Measurements from ENCODE around the gene MTCL1.

The MTCL1 gene

GRCh38 chr18:8673256-8674209, 31.8 kb upstream of the MTCL1 start:
- no peak for TF ChIP-seq ZNF274 (IDR thresholded peaks at IDR 0.05; ENCODE audit: low read depth, low read length)
- H3K4me3 ChIP-seq (ENCODE audit: low read length), result peak overlapping the region; percentile 6; the same call in 1 of the 2 replicates

- H3K4me3 ChIP-seq (ENCODE audit: low read length), result no peak overlapping the region
- no peak for TF ChIP-seq ZNF274 (IDR thresholded peaks at IDR 0.05; ENCODE audit: low read depth, low read length)
These were observed 30.3 kb upstream of the MTCL1 start for GRCh38 chr18:8675057-8675456.

DNA sequence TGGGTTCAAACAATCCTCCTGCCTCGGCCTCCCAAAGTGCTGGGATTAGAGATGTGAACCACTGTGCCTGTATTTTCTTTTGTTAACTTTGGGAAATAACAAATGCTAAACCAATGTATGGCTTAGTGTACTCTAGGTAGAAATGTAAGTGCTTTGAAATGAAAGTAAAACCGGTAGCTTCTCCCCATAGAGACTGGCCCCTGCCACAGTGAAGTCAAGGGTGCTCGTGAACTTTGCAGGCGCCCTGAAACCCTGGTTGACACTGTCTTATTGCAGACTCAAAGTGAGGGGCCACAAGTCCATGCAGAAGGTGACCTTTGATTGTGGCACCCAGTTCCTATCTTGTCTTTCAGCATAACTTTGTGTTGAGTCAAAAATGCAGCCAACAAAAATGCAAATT, 24.2 kb upstream of the MTCL1 start:
- no peak overlapping the region for H3K4me3 ChIP-seq (ENCODE audit: low read length)
- TF ChIP-seq ZNF274 (IDR thresholded peaks at IDR 0.05; ENCODE audit: low read depth, low read length), result no peak

DNA sequence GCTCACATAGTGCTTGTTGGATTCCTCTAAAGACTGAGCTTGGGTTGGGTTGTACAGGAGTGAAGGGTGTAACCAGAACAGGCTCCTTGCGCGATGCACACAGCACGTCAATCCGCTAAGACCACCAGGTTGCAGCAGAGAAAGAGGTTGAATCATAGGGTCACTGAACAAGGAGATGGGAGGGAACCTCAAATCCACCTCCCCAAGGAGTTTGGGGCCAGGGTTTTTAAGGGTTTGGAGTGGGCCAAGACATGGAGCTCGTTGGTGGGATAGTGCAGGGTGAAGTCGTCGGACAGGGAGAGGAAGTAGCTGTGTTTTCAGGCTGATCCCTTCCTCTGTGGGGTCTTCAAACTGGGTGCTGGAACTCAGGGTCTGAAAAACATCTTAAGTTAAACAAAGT, 20.8 kb upstream of the MTCL1 start:
- H3K4me3 ChIP-seq (ENCODE audit: low read length), result no peak overlapping the region
- TF ChIP-seq ZNF274 (IDR thresholded peaks at IDR 0.05; ENCODE audit: low read depth, low read length), result no peak

DNA sequence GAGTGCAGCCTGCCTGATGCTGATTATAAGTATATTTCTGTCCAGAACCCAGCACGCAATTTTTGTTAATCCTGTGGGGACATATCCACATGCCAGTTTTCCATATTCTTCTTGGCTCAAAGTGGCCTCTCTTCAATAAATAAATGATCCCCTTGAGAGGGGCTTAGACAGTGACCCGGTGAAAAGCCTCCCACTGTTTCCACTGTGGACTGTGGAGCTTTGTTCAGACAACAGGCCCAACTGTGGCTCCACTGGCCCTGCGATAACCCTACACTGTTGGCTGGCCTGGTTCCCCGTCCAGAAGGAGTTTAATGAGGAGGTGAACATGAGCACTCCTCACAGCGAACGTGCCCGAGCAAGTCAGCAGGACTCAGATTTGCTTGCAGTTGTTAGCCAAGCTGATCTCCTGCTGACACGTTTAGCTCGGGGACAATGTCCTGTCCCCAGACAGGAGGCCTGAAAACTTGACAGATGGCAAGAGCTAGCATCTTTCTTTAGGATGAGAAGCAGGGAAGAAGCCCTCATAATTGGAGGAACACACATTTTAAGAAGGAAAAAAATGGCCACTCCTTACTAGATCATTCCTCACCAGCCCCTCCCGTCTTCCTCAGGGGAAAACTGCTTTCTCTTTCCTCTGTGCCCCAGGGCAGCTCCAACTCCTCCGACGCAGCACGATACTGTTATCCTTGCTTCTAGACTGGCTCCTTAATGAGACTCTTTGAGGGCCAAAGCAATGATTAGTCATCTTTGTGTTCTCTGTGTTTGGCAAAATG, 20.0 kb upstream of the MTCL1 start:
- no peak for TF ChIP-seq ZNF274 (IDR thresholded peaks at IDR 0.05; ENCODE audit: low read depth, low read length)

GRCh38 chr18:8685914-8686216, 19.5 kb upstream of the MTCL1 start:
- TF ChIP-seq ZNF274 (IDR thresholded peaks at IDR 0.05; ENCODE audit: low read depth, low read length), result no peak
- no peak overlapping the region for H3K4me3 ChIP-seq (ENCODE audit: low read length)

More for the DNA sequence above, 20.0 kb upstream of the MTCL1 start:
- H3K4me3 ChIP-seq (ENCODE audit: low read length), result no peak overlapping the region

- no peak for TF ChIP-seq ZNF274 (IDR thresholded peaks at IDR 0.05; ENCODE audit: low read depth, low read length)
- no peak overlapping the region for H3K4me3 ChIP-seq (ENCODE audit: low read length)
These were observed 18.7 kb upstream of the MTCL1 start for GRCh38 chr18:8686611-8687010.

DNA sequence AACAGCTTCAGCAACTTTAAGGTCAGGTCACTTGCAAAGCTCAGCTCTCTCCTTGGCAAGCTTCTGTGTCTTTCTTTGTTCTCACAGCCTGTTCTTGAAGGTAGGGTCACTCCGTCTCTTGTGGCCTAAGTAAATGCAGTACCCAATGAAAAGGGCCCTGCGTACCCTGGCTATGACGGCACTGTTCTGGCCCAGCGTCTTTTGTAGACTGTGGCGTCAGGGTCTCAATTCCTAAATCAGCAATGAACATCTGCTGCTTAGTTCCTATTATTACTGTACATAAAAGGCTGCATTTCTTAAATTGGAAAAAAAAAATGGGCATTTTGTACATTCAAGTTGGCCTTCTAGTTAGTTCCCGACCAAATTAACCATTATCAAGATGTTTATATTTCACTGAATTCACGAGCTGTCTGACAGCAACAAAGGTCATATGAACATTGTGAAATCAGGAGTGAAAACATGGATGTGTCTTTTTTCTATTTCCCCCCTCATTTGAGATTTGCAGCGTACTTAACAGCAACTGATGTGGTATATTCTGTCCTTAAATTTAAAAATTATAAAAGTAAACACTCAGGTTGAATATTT, 17.0 kb upstream of the MTCL1 start:
- H3K4me3 ChIP-seq (ENCODE audit: low read length), result no peak overlapping the region
- no peak for TF ChIP-seq ZNF274 (IDR thresholded peaks at IDR 0.05; ENCODE audit: low read depth, low read length)

DNA sequence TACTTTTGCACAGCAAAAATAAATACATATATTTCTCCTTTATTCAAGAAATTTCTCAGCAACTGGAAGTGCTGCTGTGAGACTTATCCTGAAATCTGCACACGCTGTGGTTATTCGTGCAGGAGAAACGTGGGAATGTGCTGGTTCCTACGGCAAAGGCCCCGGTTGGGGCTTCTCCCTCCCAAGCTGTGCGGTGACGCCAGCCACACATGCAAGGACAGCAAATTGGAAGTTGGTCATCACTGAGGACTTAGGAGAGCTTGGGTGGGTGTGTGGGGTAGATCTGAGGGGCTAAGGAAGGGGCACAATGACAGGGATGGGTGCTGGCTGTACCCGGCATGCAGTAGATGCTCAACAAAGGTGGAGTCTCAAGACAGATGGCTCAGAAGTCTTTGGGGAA, 16.5 kb upstream of the MTCL1 start:
- no peak for TF ChIP-seq ZNF274 (IDR thresholded peaks at IDR 0.05; ENCODE audit: low read depth, low read length)

DNA sequence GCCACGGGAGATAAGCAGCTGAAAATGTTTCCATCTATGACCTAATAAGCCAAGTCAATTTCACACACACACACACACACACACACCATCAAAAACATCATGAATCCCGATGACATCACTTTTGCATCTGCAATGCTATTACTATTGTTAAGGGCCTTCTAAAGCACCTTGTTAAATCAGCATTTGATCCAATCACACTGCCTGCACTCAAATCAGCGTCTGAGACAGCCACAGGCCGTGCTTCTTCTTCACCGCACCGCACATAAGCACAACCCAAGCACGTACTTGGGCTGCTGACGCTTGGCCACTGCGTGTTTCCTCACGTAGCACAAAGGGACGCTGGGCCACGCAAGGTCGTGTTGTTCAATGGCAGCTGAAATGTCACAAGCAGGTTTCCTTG, 15.8 kb upstream of the MTCL1 start:
- no peak for TF ChIP-seq ZNF274 (IDR thresholded peaks at IDR 0.05; ENCODE audit: low read depth, low read length)
- H3K4me3 ChIP-seq (ENCODE audit: low read length), result no peak overlapping the region

More for the DNA sequence above, 16.5 kb upstream of the MTCL1 start:
- no peak overlapping the region for H3K4me3 ChIP-seq (ENCODE audit: low read length)

DNA sequence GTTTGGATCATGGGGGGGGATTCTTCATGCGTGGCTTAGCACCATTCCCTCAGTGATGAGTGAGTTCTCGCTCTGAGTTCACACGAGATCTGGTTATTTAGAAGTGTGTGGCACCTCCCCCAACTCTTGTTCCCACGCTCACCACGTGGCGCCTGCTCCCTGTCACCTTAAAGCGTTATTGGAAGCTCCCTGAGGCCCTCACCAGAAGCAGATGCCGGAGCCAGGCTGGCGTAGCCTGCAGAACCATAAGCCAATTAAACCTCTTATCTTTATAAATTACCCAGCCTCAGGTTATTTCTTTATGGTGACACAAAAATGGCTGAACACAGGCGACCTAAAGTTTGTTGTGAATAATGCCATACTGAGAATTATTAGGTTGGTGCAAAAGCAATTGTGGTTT, 10.5 kb upstream of the MTCL1 start:
- H3K4me3 ChIP-seq (ENCODE audit: low read length), result no peak overlapping the region
- no peak for TF ChIP-seq ZNF274 (IDR thresholded peaks at IDR 0.05; ENCODE audit: low read depth, low read length)

DNA sequence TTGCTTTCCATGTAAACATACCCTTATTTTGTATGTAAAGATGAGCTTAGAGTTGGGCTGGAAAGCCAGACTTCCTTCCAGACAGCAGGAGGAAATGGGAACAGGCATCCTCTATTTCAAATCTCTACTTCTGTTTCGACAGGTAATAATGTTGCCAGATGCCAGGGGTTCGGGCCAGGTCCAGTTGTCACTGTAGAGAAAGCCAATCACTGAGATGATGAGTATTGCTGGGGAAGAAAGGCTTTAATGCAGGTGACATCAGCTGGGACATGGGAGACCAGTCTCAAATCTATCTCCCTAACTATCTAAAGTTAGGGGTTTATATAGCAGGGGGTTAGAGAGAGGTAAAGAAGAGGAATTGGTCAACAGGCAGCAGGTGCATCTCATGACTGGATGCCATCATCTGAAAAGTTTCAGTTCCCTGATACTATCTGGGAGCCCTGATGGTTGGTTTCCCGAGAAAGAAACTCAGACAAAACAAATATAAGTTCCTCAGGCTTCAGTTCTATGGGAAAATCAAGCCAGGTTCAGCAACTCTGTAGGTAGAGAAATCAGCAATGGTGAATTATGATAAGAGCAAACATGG, 9.3 kb upstream of the MTCL1 start:
- TF ChIP-seq ZNF274 (IDR thresholded peaks at IDR 0.05; ENCODE audit: low read depth, low read length), result no peak
- no peak overlapping the region for H3K4me3 ChIP-seq (ENCODE audit: low read length)

DNA sequence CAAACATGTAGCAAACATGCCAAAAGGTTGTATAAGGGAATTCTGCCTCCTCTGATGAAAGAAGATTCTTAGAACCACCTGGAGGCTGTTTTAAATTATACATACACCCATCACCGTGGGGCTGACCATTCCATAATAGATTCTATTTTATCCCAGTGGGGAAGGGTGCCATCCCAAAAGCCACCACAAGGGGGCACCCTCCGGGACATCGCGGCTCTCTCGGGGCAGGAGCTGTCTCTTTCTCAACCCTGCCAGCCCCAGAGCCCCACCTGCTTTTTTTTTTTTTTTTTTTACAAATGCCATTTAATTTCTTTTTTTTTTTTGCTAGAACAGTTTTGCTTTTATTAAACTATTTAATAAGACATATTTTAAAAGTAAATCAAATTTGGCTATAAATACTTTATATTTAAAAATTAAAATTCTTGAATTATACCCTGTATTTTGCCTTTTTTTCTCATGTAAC, 8.6 kb upstream of the MTCL1 start:
- H3K4me3 ChIP-seq (ENCODE audit: low read length), result no peak overlapping the region
- no peak for TF ChIP-seq ZNF274 (IDR thresholded peaks at IDR 0.05; ENCODE audit: low read depth, low read length)

DNA sequence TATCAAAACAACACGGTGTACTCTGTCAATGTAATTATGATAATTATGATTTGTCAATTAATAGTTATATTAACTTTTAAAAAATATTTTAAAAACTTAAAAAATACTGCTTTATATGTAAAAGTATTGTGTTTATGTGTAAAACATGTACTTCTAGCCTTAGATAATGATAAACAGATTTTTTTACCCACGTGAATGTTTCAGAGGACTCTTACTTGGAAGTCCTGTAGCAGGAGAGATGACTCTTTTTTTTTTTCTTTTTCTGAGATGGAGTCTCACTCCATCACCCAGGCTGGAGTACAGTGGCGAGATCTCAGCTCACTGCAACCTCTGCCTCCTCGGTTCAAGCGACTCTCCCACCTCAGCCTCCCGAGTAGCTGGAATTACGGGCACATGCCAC, 6.2 kb upstream of the MTCL1 start:
- no peak for TF ChIP-seq ZNF274 (IDR thresholded peaks at IDR 0.05; ENCODE audit: low read depth, low read length)

More for the DNA sequence above, 6.2 kb upstream of the MTCL1 start:
- H3K4me3 ChIP-seq (ENCODE audit: low read length), result no peak overlapping the region
